Measurements from ENCODE around the gene ZNF480. TPM values are rescaled to one million over a fixed set of nuclear protein-coding genes. Genes with fewer than 3 reads are reported as not detected.

The ZNF480 gene
- total and polyA plus RNA-seq, 2 of the 8 experiments (the other 6 are each of a cell fraction or from before 2014, with no cell fraction given), result 3.4 to 32.9 TPM

DNA sequence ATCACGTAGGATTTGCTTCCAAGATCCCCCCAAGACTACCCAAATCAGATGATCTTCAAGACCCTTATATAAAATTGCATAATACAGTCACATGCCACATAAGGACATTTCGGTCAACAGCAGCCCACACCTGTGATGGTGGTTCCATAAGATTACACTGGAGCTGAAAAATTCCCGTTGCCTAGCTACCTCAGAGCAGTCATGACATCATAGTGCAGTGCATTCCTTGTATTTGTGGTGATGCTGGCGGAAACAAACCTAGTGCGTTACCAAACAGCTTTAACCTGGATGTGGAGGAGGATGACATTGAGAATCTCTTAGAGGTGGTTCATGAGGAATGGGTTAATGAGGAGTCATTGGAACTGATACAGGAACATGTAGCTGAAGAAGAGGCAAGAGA lies 22.8 kb upstream of the ZNF480 start (continued):
- no peak for TF ChIP-seq CHD7 (IDR thresholded peaks at IDR 0.05; ENCODE audit: insufficient replicate concordance, low read length)
- no peak for TF ChIP-seq SIRT6 (IDR thresholded peaks at IDR 0.05; ENCODE audit: low read length)
- no peak for TF ChIP-seq SIX5 (IDR thresholded peaks at IDR 0.05; ENCODE audit: low read depth, low read length)
- TF ChIP-seq NRF1 (IDR thresholded peaks at IDR 0.05; ENCODE audit: low read depth, low read length), result no peak
- TF ChIP-seq SP1 (IDR thresholded peaks at IDR 0.05; ENCODE audit: low read depth, low read length), result no peak
- TF ChIP-seq ASH2L (IDR thresholded peaks at IDR 0.05; ENCODE audit: low read length), result no peak
- TF ChIP-seq MAX (IDR thresholded peaks at IDR 0.05), result no peak
- no peak for TF ChIP-seq JUND (IDR thresholded peaks at IDR 0.05; ENCODE audit: low read length)
- TF ChIP-seq CTCF (IDR thresholded peaks at IDR 0.05; ENCODE audit: control extremely low read depth in 1 of 3, insufficient read depth in 1 of 3, low read depth in 1 of 3, low read length in 3 of 3), result no peak
- TF ChIP-seq RXRA (IDR thresholded peaks at IDR 0.05; ENCODE audit: insufficient read depth, low read depth, low read length), result no peak

Measured in H1 (cell line).